ENCODE results near the gene XPO4.

The XPO4 gene

GRCh38 chr13:20832861-20833260, 69.7 kb downstream of the XPO4 start:
- TF ChIP-seq TEAD4 (IDR thresholded peaks at IDR 0.05) (0 out of 2 replicates have a peak, but pooled peaks have one; percentile 26), EGR1 (IDR thresholded peaks at IDR 0.05) (no peak)

- no peak for TF ChIP-seq REST (IDR thresholded peaks at IDR 0.05; ENCODE audit: low read depth)
- no peak for TF ChIP-seq USF1 (IDR thresholded peaks at IDR 0.05)
- TF ChIP-seq EP300 (IDR thresholded peaks at IDR 0.05; ENCODE audit: borderline replicate concordance): no peak
- TF ChIP-seq YY1 (IDR thresholded peaks at IDR 0.05; ENCODE audit: low read depth): no peak
- no peak for TF ChIP-seq FOXM1 (IDR thresholded peaks at IDR 0.05; ENCODE audit: borderline replicate concordance, low read depth)
- TF ChIP-seq TCF12 (IDR thresholded peaks at IDR 0.05; ENCODE audit: low read depth): no peak
- TF ChIP-seq MAX (IDR thresholded peaks at IDR 0.05): no peak
- TF ChIP-seq NFIC (IDR thresholded peaks at IDR 0.05): no peak
Measured at GRCh38 chr13:20831933-20832332, 70.6 kb downstream of the XPO4 start.

- TF ChIP-seq TEAD4 (IDR thresholded peaks at IDR 0.05) (no peak), TCF12 (IDR thresholded peaks at IDR 0.05; ENCODE audit: low read depth) (no peak), CREB1 (IDR thresholded peaks at IDR 0.05; ENCODE audit: low read depth) (no peak), TAF1 (IDR thresholded peaks at IDR 0.05; ENCODE audit: low read depth) (no peak), EGR1 (IDR thresholded peaks at IDR 0.05) (no peak), MAX (IDR thresholded peaks at IDR 0.05) (no peak), USF1 (IDR thresholded peaks at IDR 0.05) (no peak), REST (IDR thresholded peaks at IDR 0.05; ENCODE audit: low read depth) (no peak), EP300 (IDR thresholded peaks at IDR 0.05; ENCODE audit: borderline replicate concordance) (no peak), RAD21 (IDR thresholded peaks at IDR 0.05; ENCODE audit: low read depth) (no peak), ZBTB7A (IDR thresholded peaks at IDR 0.05; ENCODE audit: low read depth) (no peak)
Measured at GRCh38 chr13:20831254-20831653, 71.3 kb downstream of the XPO4 start.

GRCh38 chr13:20828539-20829364, 73.8 kb downstream of the XPO4 start:
- peak; percentile 57 for TF ChIP-seq RAD21 (IDR thresholded peaks at IDR 0.05; ENCODE audit: low read depth)
- no peak for TF ChIP-seq EGR1 (IDR thresholded peaks at IDR 0.05)

GRCh38 chr13:20826843-20827560, 75.5 kb downstream of the XPO4 start:
- no peak for TF ChIP-seq RAD21 (IDR thresholded peaks at IDR 0.05; ENCODE audit: low read depth)
- TF ChIP-seq CREB1 (IDR thresholded peaks at IDR 0.05; ENCODE audit: low read depth): no peak
- no peak for TF ChIP-seq TCF12 (IDR thresholded peaks at IDR 0.05; ENCODE audit: low read depth)
- TF ChIP-seq TEAD4 (IDR thresholded peaks at IDR 0.05): no peak
- no peak for TF ChIP-seq TAF1 (IDR thresholded peaks at IDR 0.05; ENCODE audit: low read depth)

- TF ChIP-seq EP300 (IDR thresholded peaks at IDR 0.05; ENCODE audit: borderline replicate concordance) (no peak), TAF1 (IDR thresholded peaks at IDR 0.05; ENCODE audit: low read depth) (no peak), FOXM1 (IDR thresholded peaks at IDR 0.05; ENCODE audit: borderline replicate concordance, low read depth) (no peak), CREB1 (IDR thresholded peaks at IDR 0.05; ENCODE audit: low read depth) (no peak), NFIC (IDR thresholded peaks at IDR 0.05) (no peak), USF1 (IDR thresholded peaks at IDR 0.05) (no peak), TCF12 (IDR thresholded peaks at IDR 0.05; ENCODE audit: low read depth) (no peak), REST (IDR thresholded peaks at IDR 0.05; ENCODE audit: low read depth) (no peak), CEBPB (IDR thresholded peaks at IDR 0.05) (no peak), YY1 (IDR thresholded peaks at IDR 0.05; ENCODE audit: low read depth) (no peak), ZBTB7A (IDR thresholded peaks at IDR 0.05; ENCODE audit: low read depth) (no peak), RAD21 (IDR thresholded peaks at IDR 0.05; ENCODE audit: low read depth) (no peak)
Measured at GRCh38 chr13:20826301-20826700, 76.2 kb downstream of the XPO4 start.

All from Ishikawa (cell line).